A673 (cell line): ENCODE results near the gene DOK3. TPM values are rescaled to one million over a fixed set of nuclear protein-coding genes. Genes with fewer than 3 reads are reported as not detected.

Source experiments
- BruUV-seq: library from RNA; stranded (reverse); fragments of 400-500 nt; replicated peaks from 2 replicates; lab custom pipeline; 2021; lab: Mats Ljungman, UMichigan
- CTCF ChIA-PET: fragments of 300-600 bp; sonication (Branson Sonifier 250); formaldehyde crosslinking; loops from one replicate; lab custom pipeline; 2022; ENCODE audit warnings: antibody characterized with exemption; lab: Charles Lee
- POLR2A ChIA-PET: fragments of 300-600 bp; sonication (Branson Sonifier 250); formaldehyde crosslinking; loops from one replicate; lab custom pipeline; 2022; ENCODE audit warnings: antibody characterized with exemption; ENCODE audit not compliant: low non-redundant PET; lab: Charles Lee
- DNase-seq: peaks from one replicate; pipeline ENCODE4 v3.0.0-alpha.2; 2015; ENCODE audit warnings: low spot score
- H3K27ac ChIP-seq: fragments of 200-600 bp; sonication (generic); 2 replicates; pipeline ENCODE4 v1.5.1; 2016; ENCODE audit warnings: mixed run types, low read depth, mild to moderate bottlenecking, mixed read lengths, antibody characterized with exemption, low read length; ENCODE audit not compliant: poor library complexity, severe bottlenecking
- H3K27me3 ChIP-seq: fragments of 200-600 bp; sonication (generic); replicated peaks from 2 replicates; pipeline ENCODE4 v1.6.1; 2017; ENCODE audit warnings: mixed run types, low read depth, mild to moderate bottlenecking, mixed read lengths, antibody characterized with exemption, low read length; ENCODE audit not compliant: insufficient read depth, poor library complexity
- H3K36me3 ChIP-seq: fragments of 200-600 bp; sonication (generic); 2 replicates; pipeline ENCODE4 v1.6.1; 2016; ENCODE audit warnings: mixed run types, mild to moderate bottlenecking, mixed read lengths, antibody characterized with exemption, low read length; ENCODE audit not compliant: insufficient read depth, poor library complexity, severe bottlenecking
- H3K4me1 ChIP-seq: fragments of 200-600 bp; sonication (generic); 2 replicates; pipeline ENCODE4 v1.6.1; 2017; ENCODE audit warnings: mixed run types, mild to moderate bottlenecking, mixed read lengths, antibody characterized with exemption, low read length; ENCODE audit not compliant: insufficient read depth, poor library complexity, severe bottlenecking
- H3K4me3 ChIP-seq: fragments of 200-600 bp; sonication (generic); 2 replicates; pipeline ENCODE4 v1.5.1; 2016; ENCODE audit warnings: low read depth, mixed run types, mild to moderate bottlenecking, mixed read lengths, low read length; ENCODE audit not compliant: poor library complexity, severe bottlenecking
- H3K9me3 ChIP-seq: fragments of 200-600 bp; sonication (generic); 2 replicates; pipeline ENCODE4 v1.6.1; 2016; ENCODE audit warnings: mixed run types, low read depth, mild to moderate bottlenecking, mixed read lengths, antibody characterized with exemption, low read length; ENCODE audit not compliant: poor library complexity, severe bottlenecking
- CTCF ChIP-seq: fragments of 300-800, 200-600 bp; sonication (generic); conservative IDR thresholded peaks from 2 replicates; pipeline ENCODE4 v1.5.1; 2017; ENCODE audit warnings: low read depth, mild to moderate bottlenecking, antibody characterized with exemption, low read length, moderate library complexity, mixed read lengths
- EZH2 ChIP-seq: fragments of 200-600 bp; sonication (generic); IDR thresholded peaks from 2 replicates; pipeline ENCODE4 v1.6.1; 2017; ENCODE audit warnings: borderline replicate concordance, low read depth, mild to moderate bottlenecking, mixed read lengths, antibody characterized with exemption, low read length; ENCODE audit not compliant: poor library complexity, severe bottlenecking
- intact Hi-C: fragments of 100-400 bp; cut with micrococcal nuclease; formaldehyde crosslinking; loops from one replicate; pipeline ENCODE4 v1.10.0; 2022; ENCODE audit not compliant: unreplicated experiment
- total RNA-seq: library from RNA; stranded (reverse); gene quantifications from 2 replicates; pipeline ENCODE4 v1.2.3, GENCODE V29; 2021

DOK3 gene
- total RNA-seq, 1 experiment from 2014 or later: 15.0 TPM

- no TSS peak for BruUV-seq
- Histone ChIP-seq H3K9me3 (no peaks in the 10 kb centered on the region), H3K4me3 (peak overlapping the region; percentile 85), H3K4me1 (no peaks in the 10 kb centered on the region), H3K36me3 (peaks cover 12% of the 10 kb centered on the region), H3K27ac (peak overlapping the region; percentile 80), H3K27me3 (no peaks in the 10 kb centered on the region)
- TF ChIP-seq CTCF (no peak), EZH2 (no peak)
- DNase-seq: peak; percentile 18
- CTCF ChIA-PET: no interaction called here
- POLR2A ChIA-PET: no interaction called here
- intact Hi-C loops: no loop called here
Observed at GRCh38 chr5:177553671-177554429, 44.2 kb upstream of the DOK3 start.

GRCh38 chr5:177552839-177553455 lies 43.3 kb upstream of the DOK3 start:
- peak; percentile 13 for DNase-seq
- H3K27ac ChIP-seq: peak overlapping the region; percentile 80
- no peaks in the 10 kb centered on the region for H3K4me1 ChIP-seq
- peaks cover 12% of the 10 kb centered on the region for H3K36me3 ChIP-seq
- intact Hi-C loops: no loop called here
- POLR2A ChIA-PET: no interaction called here
- no peak for TF ChIP-seq CTCF
- no peak for TF ChIP-seq EZH2
- CTCF ChIA-PET: no interaction called here
- no peaks in the 10 kb centered on the region for H3K9me3 ChIP-seq
- no TSS peak for BruUV-seq
- no peaks in the 10 kb centered on the region for H3K27me3 ChIP-seq
- H3K4me3 ChIP-seq: peak overlapping the region; percentile 85

GRCh38 chr5:177550122-177550521 lies 40.5 kb upstream of the DOK3 start:
- H3K9me3 ChIP-seq: no peaks in the 10 kb centered on the region
- DNase-seq: no peak
- H3K4me3 ChIP-seq: no peak overlapping the region
- no peaks in the 10 kb centered on the region for H3K27me3 ChIP-seq
- H3K36me3 ChIP-seq: peaks cover 12% of the 10 kb centered on the region
- POLR2A ChIA-PET: no interaction called here
- BruUV-seq: no TSS peak
- H3K4me1 ChIP-seq: peaks cover 19% of the 10 kb centered on the region
- CTCF ChIA-PET: no interaction called here
- no peak for TF ChIP-seq EZH2
- no peak for TF ChIP-seq CTCF
- intact Hi-C loops: no loop called here
- no peak overlapping the region for H3K27ac ChIP-seq
